Measurements from ENCODE around the gene ASTN2.
A peak's percentile ranks its signal among the peaks of the same experiment; 100 is the strongest.

Gene ASTN2

GRCh38 chr9:116488373-116488772 lies 926.5 kb downstream of the ASTN2 start:
- H3K4me1 ChIP-seq: peaks cover 0 to 9% (median 9%) of the 10 kb centered on the region in 4 donors
- H3K27me3 ChIP-seq: no peaks in the 10 kb centered on the region
- DNase-seq: no peak
- H3K27ac ChIP-seq: no peak overlapping the region
- H3K36me3 ChIP-seq: no peaks in the 10 kb centered on the region
- no peaks in the 10 kb centered on the region for H3K9me3 ChIP-seq
- H3K4me3 ChIP-seq: no peak overlapping the region
- intact Hi-C loops (cut with DNase I; ENCODE audit: low total_unique reads): loop anchor here (10.0 kb wide), 1 partner anchor 894 kb away; no protein-coding TSS in a partner anchor
- TF ChIP-seq, protein P1, sequence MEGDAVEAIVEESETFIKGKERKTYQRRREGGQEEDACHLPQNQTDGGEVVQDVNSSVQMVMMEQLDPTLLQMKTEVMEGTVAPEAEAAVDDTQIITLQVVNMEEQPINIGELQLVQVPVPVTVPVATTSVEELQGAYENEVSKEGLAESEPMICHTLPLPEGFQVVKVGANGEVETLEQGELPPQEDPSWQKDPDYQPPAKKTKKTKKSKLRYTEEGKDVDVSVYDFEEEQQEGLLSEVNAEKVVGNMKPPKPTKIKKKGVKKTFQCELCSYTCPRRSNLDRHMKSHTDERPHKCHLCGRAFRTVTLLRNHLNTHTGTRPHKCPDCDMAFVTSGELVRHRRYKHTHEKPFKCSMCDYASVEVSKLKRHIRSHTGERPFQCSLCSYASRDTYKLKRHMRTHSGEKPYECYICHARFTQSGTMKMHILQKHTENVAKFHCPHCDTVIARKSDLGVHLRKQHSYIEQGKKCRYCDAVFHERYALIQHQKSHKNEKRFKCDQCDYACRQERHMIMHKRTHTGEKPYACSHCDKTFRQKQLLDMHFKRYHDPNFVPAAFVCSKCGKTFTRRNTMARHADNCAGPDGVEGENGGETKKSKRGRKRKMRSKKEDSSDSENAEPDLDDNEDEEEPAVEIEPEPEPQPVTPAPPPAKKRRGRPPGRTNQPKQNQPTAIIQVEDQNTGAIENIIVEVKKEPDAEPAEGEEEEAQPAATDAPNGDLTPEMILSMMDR (IDR thresholded peaks at IDR 0.05): no peak

DNA sequence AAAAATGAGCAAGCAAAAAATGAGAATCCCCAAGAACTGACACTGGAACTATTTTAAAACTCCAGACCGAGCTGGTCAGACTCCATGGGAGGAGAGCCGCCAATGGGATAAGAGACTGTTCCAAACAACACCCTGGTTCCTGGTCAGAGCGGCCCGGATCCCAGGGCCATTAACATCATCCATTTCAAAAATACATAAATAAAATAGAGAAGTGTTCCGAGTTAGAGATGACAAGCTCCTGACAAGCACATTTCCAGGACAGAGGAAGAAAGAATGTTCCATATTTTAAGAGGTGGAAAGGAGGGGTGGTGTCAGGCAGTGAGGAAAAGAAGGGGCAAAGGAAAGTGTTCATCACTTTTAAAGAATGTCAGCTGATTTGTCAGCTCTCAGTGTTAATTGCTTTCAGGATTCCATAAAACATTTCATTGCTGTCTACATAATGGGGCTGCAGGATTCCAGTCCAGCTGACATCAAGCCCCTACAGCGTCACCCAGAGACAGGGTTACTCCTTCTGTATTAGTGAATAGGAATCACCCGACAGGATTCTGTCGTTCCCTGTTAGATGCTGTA lies 930.3 kb downstream of the ASTN2 start:
- H3K36me3 ChIP-seq: no peaks in the 10 kb centered on the region
- H3K27ac ChIP-seq: peak overlapping the region; percentile 44 to 67
- TF ChIP-seq, protein P1 (IDR thresholded peaks at IDR 0.05): no peak
- peak in 1 of 2 donors; percentile 28 for DNase-seq
- peaks cover 0 to 21% (median 19%) of the 10 kb centered on the region in 4 donors for H3K4me1 ChIP-seq
- intact Hi-C loops (cut with DNase I; ENCODE audit: low total_unique reads): loop anchor here (10.0 kb wide), 1 partner anchor 890 kb away; no protein-coding TSS in a partner anchor
- no peaks in the 10 kb centered on the region for H3K9me3 ChIP-seq
- no peaks in the 10 kb centered on the region for H3K27me3 ChIP-seq
- H3K4me3 ChIP-seq: no peak overlapping the region

- Histone ChIP-seq H3K27ac (peak overlapping the region; percentile 44 to 67), H3K27me3 (no peaks in the 10 kb centered on the region), H3K4me3 (no peak overlapping the region), H3K4me1 (peaks cover 0 to 21% (median 19%) of the 10 kb centered on the region in 4 donors), H3K9me3 (no peaks in the 10 kb centered on the region), H3K36me3 (no peaks in the 10 kb centered on the region)
- no peak for DNase-seq
- intact Hi-C loops (cut with DNase I; ENCODE audit: low total_unique reads): loop anchor here (10.0 kb wide), 1 partner anchor 889 kb away; no protein-coding TSS in a partner anchor
- TF ChIP-seq, protein P1 (IDR thresholded peaks at IDR 0.05): no peak
Measured at GRCh38 chr9:116483622-116484491, 931.0 kb downstream of the ASTN2 start.

GRCh38 chr9:116482740-116483139 lies 932.1 kb downstream of the ASTN2 start:
- no peak overlapping the region for H3K4me3 ChIP-seq
- H3K27ac ChIP-seq: peak overlapping the region; percentile 35 to 67
- peaks cover 0 to 21% (median 19%) of the 10 kb centered on the region in 4 donors for H3K4me1 ChIP-seq
- TF ChIP-seq, protein P1 (IDR thresholded peaks at IDR 0.05): no peak
- no peaks in the 10 kb centered on the region for H3K9me3 ChIP-seq
- no peak for DNase-seq
- H3K36me3 ChIP-seq: no peaks in the 10 kb centered on the region
- no peaks in the 10 kb centered on the region for H3K27me3 ChIP-seq
- intact Hi-C loops (cut with DNase I; ENCODE audit: low total_unique reads): loop anchor here (10.0 kb wide), 1 partner anchor 888 kb away; no protein-coding TSS in a partner anchor

DNA sequence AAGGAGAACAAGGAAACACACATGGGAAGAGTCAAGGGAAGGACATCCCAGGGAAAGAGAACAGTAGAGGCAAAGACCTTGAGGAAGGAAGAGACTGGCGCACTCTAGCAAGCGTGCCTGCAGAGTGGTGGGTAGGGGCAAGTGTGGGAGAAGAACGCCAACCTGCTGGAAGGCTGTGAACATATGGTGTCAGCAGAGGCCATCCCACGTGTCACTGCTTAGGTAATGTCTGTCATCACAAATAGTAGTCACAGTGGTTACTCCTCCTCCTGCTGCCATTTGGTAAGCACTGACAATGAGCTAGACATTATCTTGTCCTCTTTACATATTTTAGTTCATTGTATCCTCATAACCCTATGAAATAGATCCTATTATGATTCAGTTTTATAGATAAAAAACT lies 934.2 kb downstream of the ASTN2 start:
- Histone ChIP-seq H3K36me3 (no peaks in the 10 kb centered on the region), H3K27me3 (no peaks in the 10 kb centered on the region), H3K4me1 (peaks cover 0 to 29% (median 22%) of the 10 kb centered on the region in 4 donors), H3K27ac (no peak overlapping the region), H3K9me3 (no peaks in the 10 kb centered on the region), H3K4me3 (no peak overlapping the region)
- no peak for DNase-seq
- TF ChIP-seq, protein P1 (IDR thresholded peaks at IDR 0.05): no peak
- intact Hi-C loops (cut with DNase I; ENCODE audit: low total_unique reads): loop anchor here (10.0 kb wide), 1 partner anchor 886 kb away; no protein-coding TSS in a partner anchor
